GM12873 (cell line): ENCODE data around the gene BRWD1.
A peak's percentile ranks its signal among the peaks of the same experiment; 100 is the strongest.

Experiments used
- CTCF ChIP-seq: IDR thresholded peaks from 2 replicates; pipeline ENCODE4 v1.5.1; 2012; ENCODE audit warnings: low read depth, mild to moderate bottlenecking, moderate library complexity, low read length, control low read depth; ENCODE audit not compliant: insufficient read depth; ENCODE audit errors: missing control alignments

The BRWD1 gene

GRCh38 chr21:39184050-39184980 is 129.1 kb downstream of the BRWD1 start:
- TF ChIP-seq CTCF: no peak

- TF ChIP-seq CTCF: no peak
Measured at GRCh38 chr21:39183272-39184049, 130.0 kb downstream of the BRWD1 start, which contains the start of gene PSMG1. PSMG1 (minus strand) TSS chr21:39183451; CDS start chr21:39183385, 66 bp downstream.

GRCh38 chr21:39182484-39183271 is 130.8 kb downstream of the BRWD1 start:
- no peak for TF ChIP-seq CTCF

- no peak for TF ChIP-seq CTCF
Measured at GRCh38 chr21:39182016-39182415, 131.4 kb downstream of the BRWD1 start.

- TF ChIP-seq CTCF: no peak
Measured at GRCh38 chr21:39181205-39181818, 132.1 kb downstream of the BRWD1 start.

- peak; percentile 51 for TF ChIP-seq CTCF
Measured at GRCh38 chr21:39180429-39181019, 132.9 kb downstream of the BRWD1 start.
